ENCODE results near the gene IGF2BP2.

IGF2BP2 gene

DNA sequence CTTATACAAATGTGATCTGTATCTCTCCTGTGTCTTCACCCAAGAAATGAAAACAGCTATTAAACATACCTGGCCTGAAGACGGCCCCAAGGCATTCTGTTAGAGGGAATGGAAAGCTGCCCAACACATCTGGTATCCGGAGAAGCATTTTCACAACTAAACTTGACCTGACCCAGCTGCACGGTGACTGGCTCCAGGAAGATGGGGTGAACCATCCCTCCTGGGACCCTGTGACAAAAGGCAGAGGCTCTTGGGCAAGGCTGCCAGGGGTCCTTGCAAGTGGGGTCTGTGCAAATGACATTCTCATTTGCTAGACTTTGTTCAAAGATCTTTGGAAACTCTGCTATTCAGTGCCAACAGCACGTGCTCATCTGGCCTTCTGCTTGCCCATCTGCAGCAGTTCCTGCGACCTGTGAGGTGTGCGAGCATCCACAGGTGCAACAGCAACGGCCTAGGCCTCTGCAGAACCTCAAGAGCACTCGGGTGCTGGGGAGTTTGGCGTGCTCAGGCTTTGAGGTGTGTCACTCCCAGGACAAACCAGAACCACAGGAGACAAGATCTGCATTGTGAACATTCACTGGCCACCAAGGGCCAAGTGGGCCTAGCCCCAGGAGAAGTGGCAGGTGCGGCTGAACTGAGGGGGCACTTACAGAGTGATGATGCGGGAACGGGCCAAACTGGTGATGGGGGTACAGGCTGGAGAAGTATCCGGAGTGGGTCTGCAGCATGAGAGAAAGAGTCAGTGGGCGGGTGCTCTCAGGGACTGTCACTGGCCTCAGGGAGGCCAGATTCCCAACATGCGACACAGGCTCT is 166.9 kb downstream of the IGF2BP2 start:
- no peak overlapping the region for H3K4me3 ChIP-seq (ENCODE audit: low read depth, low read length)
- TF ChIP-seq, protein P1, sequence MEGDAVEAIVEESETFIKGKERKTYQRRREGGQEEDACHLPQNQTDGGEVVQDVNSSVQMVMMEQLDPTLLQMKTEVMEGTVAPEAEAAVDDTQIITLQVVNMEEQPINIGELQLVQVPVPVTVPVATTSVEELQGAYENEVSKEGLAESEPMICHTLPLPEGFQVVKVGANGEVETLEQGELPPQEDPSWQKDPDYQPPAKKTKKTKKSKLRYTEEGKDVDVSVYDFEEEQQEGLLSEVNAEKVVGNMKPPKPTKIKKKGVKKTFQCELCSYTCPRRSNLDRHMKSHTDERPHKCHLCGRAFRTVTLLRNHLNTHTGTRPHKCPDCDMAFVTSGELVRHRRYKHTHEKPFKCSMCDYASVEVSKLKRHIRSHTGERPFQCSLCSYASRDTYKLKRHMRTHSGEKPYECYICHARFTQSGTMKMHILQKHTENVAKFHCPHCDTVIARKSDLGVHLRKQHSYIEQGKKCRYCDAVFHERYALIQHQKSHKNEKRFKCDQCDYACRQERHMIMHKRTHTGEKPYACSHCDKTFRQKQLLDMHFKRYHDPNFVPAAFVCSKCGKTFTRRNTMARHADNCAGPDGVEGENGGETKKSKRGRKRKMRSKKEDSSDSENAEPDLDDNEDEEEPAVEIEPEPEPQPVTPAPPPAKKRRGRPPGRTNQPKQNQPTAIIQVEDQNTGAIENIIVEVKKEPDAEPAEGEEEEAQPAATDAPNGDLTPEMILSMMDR (IDR thresholded peaks at IDR 0.05; ENCODE audit: insufficient read depth, low read depth, low read length, missing control alignments): no peak
- no peak for DNase-seq (ENCODE audit: low read depth)

DNA sequence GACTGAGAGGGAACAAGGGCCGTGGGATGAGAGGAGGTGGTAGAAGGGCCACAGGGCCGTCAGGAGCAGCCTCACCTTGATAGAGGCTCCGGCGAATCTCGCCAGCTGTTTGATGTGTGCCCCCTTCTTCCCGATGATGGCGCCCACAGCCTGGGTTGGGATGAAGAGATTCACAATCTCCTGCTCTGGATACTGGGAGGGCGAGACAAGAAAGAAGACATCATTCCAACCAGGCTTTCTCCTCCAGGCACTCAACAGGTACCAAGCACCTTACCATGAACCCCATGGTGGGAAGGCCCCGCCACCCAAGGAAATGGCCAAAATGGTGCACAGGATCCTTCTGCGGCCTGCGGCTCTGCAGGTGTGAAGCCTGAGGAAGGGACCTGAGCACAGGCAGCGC is 167.6 kb downstream of the IGF2BP2 start:
- DNase-seq (ENCODE audit: low read depth): no peak
- H3K4me3 ChIP-seq (ENCODE audit: low read depth, low read length): no peak overlapping the region
- TF ChIP-seq, protein P1 (IDR thresholded peaks at IDR 0.05; ENCODE audit: insufficient read depth, low read depth, low read length, missing control alignments): no peak

DNA sequence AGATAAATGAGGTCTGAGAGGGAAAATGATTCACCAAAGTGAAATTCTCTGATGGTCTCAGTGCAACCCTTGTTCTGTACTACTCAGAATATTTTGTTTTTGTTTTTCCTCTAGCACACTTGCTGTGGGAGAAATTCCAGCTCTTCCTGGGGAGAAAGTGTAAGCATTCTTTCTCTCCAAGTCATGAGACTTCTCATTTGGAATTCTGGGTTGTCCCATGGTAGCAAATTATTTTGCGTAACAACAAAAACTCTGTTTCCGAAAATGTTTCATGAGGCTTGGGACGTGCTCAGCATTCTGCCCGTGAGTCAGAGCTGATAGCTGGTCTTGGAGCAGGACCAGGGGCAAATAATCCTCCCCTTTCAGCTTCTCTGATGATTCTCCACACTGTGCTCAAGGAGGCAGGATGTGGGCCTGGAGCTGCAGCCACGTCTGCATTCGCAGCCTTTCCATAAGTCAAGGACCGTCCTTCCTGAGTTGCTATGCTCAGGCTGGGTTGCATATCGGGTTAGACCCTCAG is 168.5 kb downstream of the IGF2BP2 start:
- TF ChIP-seq, protein P1 (IDR thresholded peaks at IDR 0.05; ENCODE audit: insufficient read depth, low read depth, low read length, missing control alignments): no peak
- DNase-seq (ENCODE audit: low read depth): no peak
- no peak overlapping the region for H3K4me3 ChIP-seq (ENCODE audit: low read depth, low read length)

DNA sequence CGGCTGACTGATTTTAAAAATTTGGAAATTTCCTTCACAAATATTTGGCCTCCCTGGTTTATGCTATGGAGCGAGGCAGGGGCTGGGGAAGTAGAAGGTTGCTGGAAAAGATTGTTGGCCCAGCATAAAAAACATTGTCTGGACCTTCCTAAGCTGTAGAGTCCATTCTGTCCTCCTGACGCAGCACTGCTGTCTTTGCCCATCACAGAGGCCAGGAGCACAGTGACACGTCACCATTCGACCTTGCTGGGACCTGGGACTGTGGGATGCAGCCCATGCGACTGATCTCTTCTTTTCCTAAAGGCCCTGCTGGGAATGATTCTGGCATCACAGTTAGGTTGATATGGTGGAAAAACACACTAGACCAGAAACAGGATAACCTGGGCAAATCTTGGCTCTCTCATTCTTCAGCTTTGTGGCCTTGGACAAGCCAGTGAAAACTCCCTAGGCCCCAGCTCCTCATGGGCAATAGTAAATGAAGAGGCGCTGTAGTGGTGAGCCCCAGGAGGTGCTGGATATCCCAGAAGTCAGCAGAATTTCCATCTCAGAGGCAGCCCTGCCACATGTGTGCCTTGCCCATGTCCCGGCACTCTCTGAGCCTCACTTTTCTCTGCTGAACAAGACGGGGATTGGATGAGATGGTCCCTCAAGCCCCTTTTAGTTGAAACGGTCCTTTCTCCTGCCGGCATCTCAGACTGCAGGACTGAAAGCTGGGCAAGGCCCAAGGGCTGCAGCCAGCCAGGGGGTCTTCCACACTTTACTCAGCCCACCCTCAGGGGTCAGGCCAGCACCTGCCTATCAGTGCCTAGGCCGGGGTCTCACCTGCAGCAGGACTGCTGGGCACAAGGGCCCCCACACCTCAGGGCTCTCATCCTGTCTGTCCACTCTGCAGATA is 169.2 kb downstream of the IGF2BP2 start:
- TF ChIP-seq, protein P1 (IDR thresholded peaks at IDR 0.05; ENCODE audit: insufficient read depth, low read depth, low read length, missing control alignments): no peak
- DNase-seq (ENCODE audit: low read depth): no peak
- H3K4me3 ChIP-seq (ENCODE audit: low read depth, low read length): no peak overlapping the region

DNA sequence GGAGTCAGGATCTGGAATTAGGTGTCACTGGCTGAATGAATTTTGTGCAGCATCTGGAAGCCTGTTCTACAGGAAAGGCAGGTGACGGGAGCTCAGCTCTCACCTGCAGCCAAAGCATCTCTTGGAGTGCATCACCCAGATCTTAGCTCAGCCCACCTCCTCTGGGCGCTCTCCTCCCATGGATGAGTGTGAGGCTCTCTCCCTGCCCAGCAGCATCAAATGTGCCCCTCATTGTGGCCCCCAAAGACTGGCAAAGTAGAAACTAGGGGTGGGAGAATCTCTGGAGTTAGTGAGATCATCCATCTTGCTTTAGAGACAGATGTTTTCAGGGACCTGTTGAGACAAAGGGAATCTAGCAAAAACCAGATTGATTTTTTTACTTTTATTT is 170.1 kb downstream of the IGF2BP2 start:
- H3K4me3 ChIP-seq (ENCODE audit: low read depth, low read length): no peak overlapping the region
- no peak for DNase-seq (ENCODE audit: low read depth)
- TF ChIP-seq, protein P1 (IDR thresholded peaks at IDR 0.05; ENCODE audit: insufficient read depth, low read depth, low read length, missing control alignments): no peak

DNA sequence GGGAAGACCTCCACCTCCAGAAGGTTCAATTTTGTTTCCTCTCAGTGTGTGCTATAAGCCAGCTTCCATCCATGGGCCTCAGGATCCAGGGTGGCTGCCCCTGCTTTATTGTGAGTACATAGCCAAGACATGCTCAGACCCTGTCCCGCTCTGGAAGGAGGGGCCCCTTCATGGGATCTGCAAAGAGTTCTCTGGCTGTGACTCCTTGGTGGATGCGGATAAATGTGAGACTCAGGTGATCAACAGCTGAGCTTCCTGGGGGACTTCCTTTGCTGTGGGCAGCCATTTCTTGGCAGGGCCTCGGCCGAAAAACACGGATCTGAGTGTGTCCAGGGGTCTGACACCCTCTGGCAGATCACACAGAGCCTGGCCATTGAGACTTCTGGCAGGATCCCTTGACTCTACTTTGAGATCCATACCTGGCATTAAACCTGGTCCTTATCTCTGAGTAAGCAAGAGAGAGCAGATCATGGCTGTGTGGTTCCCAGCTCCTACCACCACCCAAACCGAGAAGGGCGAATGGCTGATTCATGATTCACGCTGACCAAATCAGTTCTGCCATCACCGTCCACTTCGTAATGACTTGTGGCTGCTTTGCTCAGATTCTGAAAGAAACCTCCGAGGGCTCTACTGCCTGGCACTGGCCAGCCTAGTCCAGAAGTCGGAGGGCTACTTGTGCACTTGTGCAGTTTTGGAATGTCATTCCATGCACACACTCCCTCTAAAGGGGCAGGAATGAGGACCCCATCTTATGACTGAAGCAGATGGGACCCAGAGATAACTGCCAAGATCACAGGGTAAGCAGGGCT is 170.7 kb downstream of the IGF2BP2 start:
- no peak for DNase-seq (ENCODE audit: low read depth)
- TF ChIP-seq, protein P1 (IDR thresholded peaks at IDR 0.05; ENCODE audit: insufficient read depth, low read depth, low read length, missing control alignments): no peak
- H3K4me3 ChIP-seq (ENCODE audit: low read depth, low read length): no peak overlapping the region
